CD4-positive, alpha-beta T cell treated with Interleukin-10 for 1 hour (primary cell): ENCODE results near the gene CCDC93.

ENCODE experiments used
- DNase-seq: peaks from one replicate; pipeline ENCODE4 v3.0.0-alpha.2; 2020

CCDC93 gene

GRCh38 chr2:117879003-117879402 lies 134.9 kb downstream of the CCDC93 start:
- no peak for DNase-seq

DNA sequence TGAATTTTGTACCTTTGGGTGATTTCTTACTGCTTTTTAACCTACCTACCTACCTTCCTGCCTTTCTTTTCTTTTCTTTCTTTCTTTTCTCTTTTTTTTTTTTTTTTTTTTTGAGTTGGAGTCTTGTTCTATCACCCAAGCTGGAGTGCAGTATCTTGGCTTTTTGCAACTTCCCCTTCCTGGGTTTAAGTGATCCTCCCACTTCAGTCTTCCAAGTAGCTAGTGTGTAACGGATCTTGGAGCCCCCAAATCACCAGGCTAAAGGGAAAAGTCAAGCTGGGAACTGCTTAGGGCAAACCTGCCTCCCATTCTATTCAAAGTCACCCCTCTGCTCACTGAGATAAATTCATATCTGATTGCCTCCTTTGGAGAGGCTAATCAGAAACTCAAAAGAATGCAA lies 138.1 kb downstream of the CCDC93 start:
- DNase-seq, result no peak
